NCI-H1694 treated with DMSO at 0.1 percent for 48 hours (cell line): ENCODE measurements around the gene RASSF7.

Experiments used
- DNase-seq: peaks from one replicate; lab custom pipeline; 2025; lab: John Stamatoyannopoulos, UW

Gene RASSF7

DNA sequence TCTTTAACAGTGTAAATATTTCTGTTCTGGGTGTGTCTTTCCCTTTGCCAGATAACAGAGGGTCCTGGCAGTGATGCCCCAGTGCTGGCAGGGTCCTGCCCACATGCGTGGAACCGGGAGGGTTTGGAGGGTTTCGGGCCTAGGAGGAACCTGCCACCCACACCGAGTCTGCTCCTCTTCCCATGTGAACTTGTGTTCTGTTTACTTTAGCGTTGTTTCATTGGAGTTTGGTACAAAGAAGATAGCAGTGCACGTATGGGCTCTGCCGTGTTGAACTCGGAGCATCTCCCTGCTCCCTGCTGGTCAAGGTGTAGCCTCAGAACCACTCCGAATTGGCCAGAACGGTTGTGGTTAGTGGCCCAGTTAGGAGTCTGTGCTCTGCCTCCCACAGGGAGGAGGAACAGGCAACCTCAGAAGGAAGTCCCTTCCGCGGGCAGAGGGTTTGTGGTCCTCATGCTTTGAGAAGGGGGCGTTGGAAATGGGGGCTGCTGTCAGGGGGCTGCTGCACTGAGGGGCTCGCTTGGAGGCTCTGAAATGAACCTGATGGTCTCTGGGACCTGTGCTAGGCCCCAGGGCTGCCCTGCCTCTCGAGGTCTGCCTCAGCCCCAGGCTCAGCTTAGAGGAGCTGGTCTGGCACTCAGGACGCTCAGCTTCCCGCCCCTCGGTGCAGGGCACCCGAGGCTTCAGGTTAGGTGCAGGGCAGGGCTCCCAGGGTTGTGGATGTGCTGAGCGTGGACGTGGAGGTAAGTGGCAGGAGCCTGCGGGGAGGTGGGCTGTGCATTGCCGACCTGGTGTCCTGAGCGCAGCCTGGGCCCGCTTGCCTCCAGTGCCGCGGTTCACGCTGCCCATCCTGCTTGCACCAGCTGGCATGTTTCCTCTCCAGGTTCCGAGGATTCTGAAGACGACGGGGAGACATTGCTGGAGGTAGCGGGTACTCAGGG, 25.9 kb downstream of the RASSF7 start:
- DNase-seq: no peak

DNA sequence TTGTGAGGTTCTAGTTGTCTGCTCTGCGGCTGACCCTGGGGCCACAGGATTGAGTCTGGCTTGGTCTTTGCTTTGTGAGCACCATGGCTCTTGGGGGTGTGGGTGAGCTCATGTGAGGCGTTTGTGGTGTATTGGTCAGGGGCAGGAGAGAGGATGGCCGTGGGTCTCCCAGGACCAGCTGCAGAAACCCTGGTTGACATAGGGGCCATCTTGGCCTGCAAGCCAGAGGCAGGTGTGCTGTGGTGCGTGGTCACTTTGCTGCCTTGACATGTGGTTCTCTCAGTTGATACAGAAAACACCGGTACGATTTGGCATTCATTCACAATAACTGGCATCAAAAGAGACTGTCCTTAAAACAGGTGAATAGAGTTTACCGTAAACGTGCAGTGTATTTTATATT, 26.8 kb downstream of the RASSF7 start:
- DNase-seq: no peak

DNA sequence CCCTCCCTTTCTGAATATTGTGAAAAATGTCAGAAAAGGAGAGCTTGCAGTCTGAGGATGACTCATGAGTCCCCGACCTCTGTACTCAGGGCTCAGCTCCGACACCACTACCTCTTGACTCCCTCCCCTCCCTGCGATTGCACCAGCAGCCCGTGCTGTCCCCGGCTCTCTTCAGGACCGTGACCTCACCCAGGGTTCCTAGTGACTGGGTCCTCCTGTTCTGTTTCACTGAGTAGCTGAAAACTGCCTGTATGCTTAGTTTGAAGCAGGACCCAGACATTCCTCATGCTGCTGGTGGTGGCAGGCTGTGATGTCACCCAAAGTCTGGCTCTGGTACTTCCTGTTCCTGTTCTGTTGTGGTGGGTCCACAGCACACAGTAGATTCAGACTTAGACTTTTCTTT, 27.2 kb downstream of the RASSF7 start:
- no peak for DNase-seq

DNA sequence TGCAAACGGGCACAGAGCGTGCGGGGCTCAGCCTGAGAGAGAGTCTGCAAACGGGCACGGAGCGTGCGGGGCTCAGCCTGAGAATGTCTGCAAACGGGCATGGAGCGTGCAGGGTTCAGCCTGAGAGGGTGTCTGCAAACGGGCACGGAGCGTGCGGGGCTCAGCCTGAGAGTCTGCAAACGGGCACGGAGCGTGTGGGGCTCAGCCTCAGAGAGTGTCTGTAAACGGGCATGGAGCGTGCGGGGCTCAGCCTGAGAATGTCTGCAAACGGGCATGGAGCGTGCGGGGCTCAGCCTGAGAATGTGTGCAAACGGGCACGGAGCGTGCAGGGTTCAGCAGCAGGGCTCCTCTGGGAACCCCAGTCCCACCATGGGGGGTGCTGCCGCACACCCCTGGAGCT, 29.0 kb downstream of the RASSF7 start:
- DNase-seq: no peak

DNA sequence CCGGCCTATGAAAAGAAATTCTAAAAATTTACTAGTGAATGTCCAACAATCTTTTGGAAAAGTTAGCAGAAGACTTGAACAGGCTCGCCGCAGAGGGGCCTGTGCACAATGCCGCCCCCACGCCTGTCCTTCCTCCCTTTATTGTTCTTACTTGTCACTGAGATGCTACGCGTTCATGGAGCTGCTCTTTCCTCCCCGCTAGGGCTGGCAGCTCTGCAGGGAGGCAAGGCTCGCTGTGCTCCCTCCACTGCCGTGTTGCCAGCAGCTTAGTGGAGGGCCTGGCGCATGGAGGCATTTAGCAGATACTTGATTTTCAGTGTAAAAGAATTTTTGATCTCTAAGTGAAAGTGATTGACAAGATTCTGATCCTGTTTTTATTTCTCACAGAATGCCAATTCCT, 30.2 kb downstream of the RASSF7 start:
- no peak for DNase-seq

DNA sequence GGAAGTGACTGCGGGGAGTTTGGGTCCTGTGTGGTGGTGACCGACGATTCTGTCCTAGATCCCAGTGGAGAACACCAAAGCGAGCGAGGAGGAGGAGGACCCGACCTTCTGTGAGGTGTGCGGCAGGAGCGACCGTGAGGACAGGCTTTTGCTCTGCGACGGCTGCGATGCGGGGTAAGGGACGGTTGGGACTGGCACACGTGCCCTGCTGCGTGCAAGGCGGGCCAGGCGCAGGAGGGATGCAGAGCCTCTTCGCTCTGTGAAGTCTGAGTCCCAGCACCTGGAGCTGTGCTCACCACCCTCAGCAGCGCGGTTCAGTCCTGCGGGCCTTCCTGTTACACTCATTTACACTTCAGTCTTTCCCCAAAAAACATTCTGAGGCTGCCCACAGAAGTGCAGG, 31.7 kb downstream of the RASSF7 start:
- DNase-seq: no peak

DNA sequence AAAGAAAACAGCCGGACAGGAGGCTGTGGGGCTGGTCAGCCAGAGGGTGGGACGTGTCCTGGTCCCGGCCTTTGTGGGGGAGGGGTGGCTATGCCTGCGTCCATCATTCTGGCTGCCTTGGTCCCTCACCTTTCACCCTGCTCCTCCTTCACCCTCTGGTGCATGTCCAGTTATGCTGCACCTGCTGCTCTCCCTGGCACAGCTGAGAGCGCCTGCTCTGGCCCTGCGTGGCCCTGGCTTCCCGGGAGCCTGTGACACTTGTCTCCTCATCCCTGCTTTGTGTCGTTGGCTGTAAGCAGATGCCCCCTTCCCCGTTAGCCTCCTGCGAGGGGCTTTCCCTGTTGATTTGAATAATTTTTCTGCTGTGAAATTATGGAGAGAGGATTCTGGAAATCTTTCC, 32.1 kb downstream of the RASSF7 start:
- DNase-seq: no peak

DNA sequence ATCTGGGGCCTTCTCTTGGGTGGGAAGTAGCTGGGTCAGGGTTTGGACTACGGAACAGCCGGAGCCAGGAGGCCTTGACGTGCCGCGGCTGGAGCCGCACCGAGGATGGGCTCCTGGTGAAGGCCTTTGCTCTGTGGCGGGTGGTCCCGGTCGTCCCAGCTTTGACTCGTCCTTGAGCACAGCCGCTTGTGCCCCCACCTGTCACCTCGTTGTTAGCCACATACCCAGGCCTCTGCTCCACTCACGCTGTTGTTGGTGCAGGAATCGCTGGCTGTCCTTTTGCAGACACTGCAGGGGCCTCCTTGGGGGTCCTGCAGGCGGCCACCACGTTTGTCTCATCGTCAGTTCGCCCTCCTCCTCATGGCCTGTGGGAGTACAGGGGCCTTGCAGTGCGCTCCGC, 32.6 kb downstream of the RASSF7 start:
- DNase-seq: no peak

DNA sequence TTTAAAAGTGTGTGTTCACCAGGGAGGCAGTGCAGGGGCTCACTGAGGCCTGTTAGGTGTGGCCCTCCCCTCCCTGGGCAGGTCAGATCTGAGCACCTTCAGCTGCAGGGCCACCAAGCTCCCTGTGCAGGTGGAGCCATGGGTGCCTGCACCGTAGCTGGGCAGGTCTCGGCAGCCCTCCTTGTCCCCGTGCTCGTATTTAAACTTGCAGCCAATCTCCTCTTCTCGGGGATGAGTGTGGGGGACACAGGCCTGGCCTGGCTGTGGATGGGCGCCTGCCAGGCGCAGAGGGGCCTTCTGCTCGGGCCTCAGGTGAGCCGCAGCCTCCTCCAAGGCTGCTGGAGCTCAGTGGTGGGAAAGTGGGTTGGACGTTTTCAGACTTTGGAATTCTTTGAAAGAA, 34.6 kb downstream of the RASSF7 start:
- no peak for DNase-seq

DNA sequence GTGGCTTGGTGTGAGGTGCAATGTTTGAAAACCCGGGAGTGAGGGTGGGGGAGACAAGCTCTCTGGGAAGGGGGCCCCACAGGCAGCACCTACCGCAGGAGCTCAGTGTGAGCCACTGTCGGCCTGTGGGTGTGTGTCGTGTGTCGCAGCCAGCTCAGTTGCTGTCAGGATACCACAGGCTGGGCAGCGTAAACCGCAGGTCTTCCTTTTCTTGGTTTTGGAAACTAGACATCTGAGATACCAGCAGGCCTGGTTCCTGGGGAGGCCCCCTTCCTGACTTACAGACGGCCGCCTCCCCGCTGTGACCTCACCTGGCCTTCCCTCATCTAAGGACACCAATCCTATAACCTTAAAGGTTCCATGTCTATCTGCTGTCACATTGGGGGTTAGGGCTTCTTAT, 35.6 kb downstream of the RASSF7 start:
- no peak for DNase-seq

DNA sequence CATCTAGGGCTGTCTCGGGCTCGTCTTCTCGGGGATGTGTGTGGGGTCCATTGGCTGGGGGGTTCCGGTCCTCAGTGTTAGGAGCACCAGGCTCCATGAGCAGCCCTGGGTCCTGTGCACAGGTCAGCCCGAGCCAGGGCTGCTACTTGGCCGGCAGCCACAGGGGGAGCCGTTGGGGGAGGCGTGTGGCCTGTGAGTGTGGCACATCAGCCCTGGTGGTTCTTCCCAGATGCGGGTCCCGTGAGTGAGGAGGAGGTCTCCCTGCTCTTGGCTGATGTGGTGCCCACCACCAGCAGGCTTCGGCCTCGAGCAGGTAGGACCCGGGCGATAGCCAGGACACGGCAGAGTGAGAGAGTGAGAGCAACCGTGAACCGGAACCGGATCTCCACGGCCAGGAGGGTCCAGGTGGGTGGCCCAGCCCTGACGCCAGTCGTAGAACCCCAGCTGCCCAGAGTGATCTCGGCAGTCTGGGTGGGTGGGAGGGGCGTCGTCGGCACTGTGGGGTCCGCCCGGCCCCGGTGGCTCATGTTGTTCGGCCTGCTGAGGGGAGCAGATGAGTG, 36.5 kb downstream of the RASSF7 start:
- no peak for DNase-seq

DNA sequence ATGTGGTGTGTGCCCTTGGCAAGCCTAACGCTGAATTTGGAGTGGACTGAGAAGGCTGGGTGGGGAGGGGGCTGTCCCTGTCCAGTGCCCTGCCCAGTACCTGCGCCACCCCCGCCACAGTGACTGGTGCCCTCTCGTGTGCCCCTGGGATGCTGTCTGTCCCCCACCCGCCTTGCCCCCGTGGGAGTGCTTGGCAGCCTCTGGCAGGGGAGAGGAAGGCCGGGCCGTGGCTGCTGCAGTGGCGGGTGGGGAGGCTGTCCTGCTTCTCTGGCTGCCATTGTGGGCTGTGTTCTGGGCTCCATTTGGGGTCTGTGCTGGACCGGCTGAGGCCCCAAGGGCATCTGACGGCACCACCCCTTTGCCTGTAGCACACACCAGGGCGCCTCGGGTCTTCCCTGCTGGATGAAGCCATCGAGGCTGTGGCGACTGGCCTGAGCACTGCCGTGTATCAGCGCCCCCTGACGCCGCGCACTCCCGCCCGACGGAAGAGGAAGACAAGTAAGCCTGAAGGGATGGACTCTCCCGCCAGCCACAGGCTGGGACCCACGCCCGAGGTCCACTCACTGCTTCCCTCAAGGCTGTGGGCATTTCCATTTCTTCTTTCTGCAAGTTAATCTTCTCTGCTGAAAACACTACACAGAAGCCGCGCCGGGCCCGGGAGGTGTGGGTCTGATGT, 37.4 kb downstream of the RASSF7 start:
- no peak for DNase-seq

DNA sequence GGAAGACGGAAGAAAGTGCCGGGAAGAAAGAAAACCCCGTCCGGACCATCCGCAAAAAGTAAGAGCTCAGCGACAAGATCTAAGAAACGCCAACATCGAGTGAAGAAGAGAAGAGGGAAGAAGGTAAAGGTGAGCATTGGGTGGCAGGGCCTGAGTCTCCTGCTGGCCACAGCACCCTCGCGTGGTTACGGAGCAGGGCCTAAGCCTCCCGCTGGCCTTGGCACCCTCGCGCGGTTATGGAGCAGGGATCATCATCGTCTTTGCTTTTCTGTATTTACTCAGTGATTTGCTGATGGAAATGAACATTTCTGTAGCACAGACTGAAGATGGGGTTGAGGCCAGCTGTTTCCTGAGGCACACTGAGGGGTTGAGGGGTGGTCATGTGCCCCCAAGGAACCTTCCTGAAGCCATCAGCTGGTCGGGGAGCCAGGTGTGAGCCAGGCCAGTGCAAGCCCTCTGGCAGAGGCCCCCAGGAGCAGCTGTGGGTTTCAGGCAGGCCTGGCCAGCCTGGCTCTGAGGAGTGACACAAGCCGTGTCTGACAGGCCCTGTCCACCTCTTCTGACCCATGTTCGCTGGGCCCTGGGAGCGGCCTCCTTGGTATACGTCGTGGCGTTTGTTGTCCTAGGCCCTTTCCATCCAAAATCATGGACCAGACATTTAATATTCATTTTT, 40.9 kb downstream of the RASSF7 start:
- no peak for DNase-seq

DNA sequence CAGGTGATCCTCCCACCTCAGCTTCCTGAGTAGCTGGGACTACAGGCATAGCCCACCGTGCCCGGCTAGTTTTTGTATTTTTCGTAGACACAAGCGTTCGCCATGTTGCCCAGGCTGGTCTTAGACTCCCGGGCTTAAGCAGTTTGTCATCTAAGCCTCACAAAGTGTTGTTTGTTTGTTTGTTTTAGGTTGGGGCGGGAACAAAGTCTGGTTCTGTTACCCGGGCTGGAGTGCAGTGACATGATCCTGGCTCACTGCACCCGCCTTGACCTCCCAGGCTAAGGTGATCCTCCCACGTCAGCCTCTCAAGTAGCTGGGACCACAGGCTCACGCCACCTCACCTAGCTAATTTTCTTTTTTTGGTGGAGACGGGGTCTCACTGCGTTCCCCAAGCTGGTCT, 42.4 kb downstream of the RASSF7 start:
- DNase-seq: no peak

DNA sequence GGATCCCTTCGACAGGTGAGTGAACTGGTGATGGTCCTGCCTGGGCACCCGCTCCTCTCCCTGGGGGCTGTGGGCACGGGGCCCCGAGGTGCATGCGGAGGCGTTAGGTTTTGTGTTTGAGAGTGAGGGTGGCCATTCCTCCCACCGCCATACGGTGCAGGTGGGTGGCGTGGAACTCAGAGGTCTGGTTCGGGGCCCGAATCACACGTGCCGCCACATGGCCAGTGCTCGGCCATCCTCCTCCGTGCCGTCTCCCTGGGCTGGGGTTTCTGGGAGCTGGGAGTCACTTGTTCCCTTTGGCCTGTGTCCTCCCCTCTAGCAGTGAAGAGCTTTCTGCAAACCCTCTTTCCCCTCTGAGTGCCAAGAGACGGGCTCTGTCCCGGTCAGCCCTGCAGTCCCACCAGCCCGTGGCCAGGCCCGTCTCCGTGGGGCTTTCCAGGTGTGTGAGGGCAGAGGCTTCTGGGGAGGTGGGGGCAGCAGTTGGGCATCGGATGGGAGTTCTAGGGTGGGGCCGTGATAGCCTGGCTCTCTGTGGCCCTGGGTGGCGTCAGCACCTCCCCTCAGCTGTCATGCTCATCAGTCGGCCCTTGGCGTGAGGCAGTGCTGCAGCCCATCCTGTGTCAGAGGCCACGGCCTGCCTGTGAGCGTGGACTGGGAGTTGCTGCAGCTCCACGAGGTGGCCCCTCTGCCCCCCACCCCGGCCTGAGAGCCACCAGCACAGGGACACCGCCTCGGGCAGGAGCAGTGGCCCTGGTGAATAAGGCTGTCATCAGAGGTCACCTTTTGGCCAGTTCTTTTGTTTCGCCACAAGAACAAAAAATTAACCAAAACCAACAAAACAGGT, 44.7 kb downstream of the RASSF7 start:
- no peak for DNase-seq

DNA sequence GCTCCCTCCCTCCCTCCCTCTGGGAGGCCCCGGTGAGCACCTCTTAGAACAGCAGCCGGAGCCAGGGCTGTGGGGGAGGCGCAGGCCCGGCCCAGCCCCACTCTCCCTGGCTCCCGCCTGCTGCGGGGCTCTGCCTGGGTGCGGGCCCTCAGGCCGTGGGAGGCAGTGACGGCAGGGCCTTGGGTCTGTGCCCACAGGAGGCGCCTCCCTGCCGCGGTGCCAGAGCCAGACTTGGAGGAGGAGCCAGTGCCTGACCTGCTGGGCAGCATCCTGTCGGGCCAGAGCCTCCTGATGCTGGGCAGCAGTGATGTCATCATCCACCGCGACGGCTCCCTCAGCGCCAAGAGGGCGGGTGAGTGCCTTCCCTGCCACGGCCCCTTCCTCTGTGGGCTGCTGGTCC, 45.5 kb downstream of the RASSF7 start:
- DNase-seq: no peak

DNA sequence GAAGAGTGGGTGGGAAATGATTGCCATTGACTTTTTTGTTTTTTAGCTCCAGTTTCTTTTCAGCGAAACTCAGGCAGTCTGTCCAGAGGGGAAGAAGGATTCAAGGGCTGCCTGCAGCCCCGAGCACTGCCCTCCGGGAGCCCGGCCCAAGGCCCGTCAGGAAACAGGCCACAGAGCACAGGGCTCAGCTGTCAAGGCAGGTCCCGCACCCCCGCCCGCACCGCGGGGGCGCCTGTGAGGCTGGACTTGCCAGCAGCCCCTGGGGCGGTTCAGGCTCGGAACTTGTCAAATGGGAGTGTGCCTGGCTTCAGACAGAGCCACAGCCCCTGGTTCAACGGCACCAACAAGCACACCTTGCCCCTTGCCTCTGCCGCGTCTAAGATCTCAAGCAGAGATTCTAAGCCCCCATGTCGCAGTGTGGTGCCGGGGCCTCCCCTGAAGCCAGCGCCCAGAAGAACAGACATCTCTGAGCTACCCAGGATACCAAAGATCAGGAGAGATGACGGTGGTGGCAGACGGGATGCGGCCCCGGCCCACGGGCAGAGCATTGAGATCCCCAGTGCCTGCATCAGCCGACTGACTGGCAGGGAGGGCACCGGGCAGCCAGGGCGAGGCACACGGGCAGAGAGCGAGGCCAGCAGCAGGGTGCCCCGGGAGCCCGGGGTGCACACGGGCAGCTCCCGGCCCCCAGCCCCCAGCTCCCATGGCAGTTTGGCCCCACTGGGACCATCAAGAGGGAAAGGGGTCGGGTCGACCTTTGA, 46.4 kb downstream of the RASSF7 start:
- no peak for DNase-seq

DNA sequence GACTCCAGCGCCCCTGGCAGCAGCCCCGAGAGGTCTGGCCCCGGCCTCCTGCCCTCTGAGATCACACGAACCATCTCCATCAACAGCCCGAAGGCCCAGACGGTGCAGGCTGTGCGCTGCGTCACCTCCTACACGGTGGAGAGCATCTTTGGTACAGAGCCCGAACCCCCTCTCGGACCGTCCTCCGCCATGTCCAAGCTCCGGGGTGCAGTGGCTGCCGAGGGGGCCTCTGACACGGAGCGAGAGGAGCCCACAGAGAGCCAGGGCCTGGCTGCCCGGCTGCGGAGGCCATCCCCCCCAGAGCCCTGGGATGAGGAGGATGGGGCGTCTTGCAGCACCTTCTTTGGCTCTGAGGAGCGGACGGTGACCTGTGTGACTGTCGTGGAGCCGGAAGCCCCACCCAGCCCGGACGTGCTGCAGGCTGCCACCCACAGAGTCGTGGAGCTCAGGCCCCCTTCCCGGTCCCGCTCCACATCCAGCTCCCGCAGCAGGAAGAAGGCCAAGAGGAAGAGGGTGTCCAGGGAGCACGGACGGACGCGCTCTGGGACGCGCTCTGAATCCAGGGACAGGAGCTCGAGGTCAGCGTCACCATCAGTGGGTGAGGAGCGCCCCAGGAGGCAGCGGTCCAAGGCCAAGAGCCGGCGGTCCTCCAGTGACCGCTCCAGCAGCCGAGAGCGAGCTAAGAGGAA, 47.3 kb downstream of the RASSF7 start:
- DNase-seq: no peak

DNA sequence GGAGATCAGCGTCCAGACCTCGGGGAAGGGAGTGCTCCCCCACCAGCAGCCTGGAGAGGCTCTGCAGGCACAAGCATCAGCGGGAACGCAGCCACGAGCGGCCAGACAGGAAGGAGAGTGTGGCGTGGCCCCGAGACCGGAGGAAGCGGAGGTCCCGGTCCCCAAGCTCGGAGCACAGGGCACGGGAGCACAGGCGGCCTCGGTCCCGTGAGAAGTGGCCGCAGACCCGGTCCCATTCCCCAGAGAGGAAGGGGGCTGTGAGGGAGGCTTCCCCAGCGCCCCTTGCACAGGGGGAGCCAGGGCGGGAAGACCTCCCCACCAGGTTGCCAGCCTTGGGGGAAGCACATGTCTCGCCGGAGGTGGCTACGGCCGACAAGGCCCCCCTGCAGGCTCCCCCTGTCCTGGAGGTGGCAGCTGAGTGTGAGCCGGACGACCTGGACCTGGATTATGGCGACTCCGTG, 48.1 kb downstream of the RASSF7 start:
- DNase-seq: no peak

DNA sequence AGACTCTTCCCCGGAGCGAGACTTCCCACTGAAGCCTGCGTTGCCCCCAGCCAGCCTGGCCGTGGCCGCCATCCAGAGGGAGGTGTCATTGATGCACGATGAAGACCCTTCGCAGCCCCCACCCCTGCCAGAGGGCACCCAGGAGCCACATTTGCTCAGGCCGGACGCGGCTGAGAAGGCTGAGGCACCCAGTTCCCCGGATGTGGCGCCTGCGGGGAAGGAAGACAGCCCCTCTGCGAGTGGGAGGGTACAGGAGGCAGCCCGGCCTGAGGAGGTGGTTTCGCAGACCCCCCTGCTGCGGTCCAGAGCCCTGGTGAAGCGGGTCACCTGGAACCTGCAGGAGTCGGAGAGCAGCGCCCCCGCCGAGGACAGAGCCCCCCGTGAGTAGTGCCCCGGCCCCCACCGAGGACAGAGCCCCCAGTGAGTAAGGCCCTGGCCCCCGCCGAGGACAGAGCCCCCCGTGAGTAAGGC, 48.6 kb downstream of the RASSF7 start:
- DNase-seq: no peak
